Bronchial epithelial cell (primary cell): ENCODE measurements around the gene FRMD4A. TPM values are rescaled to one million over a fixed set of nuclear protein-coding genes. Genes with fewer than 3 reads are reported as not detected.

Experiments
- DNase-seq: peaks from one replicate; pipeline ENCODE4 v3.0.0-alpha.2; 2010; ENCODE audit warnings: low read depth
- FAIRE-seq: peaks from 2 replicates; lab custom pipeline; 2011; peaks lifted over from hg19 to GRCh38; lab: Jason Lieb, UNC
- H3K27me3 ChIP-seq: 2 replicates; pipeline ENCODE4 v1.5.1; 2011; ENCODE audit warnings: low read length; ENCODE audit not compliant: control insufficient read depth, insufficient read depth
- H3K36me3 ChIP-seq: 2 replicates; pipeline ENCODE4 v1.5.1; 2011; ENCODE audit warnings: low read length; ENCODE audit not compliant: control insufficient read depth, insufficient read depth
- H3K4me3 ChIP-seq: 2 replicates; pipeline ENCODE4 v1.5.1; 2011; ENCODE audit warnings: mild to moderate bottlenecking, low read depth, low read length, control low read depth
- total RNA-seq: library from RNA; depleted of rRNA; stranded (reverse); fragments of >200 nt; gene quantifications from 2 replicates; pipeline ENCODE4 v1.2.1, GENCODE V29; 2014
- TF ChIP-seq, protein P1 (sequence below): IDR thresholded peaks from 2 replicates; pipeline ENCODE4 v1.5.1; 2011; ENCODE audit warnings: mild to moderate bottlenecking, moderate library complexity, low read length, control low read depth, inconsistent platforms; ENCODE audit not compliant: insufficient read depth, severe bottlenecking

The FRMD4A gene
- total RNA-seq, 1 donor from 2014 or later = 3.2 TPM

DNA sequence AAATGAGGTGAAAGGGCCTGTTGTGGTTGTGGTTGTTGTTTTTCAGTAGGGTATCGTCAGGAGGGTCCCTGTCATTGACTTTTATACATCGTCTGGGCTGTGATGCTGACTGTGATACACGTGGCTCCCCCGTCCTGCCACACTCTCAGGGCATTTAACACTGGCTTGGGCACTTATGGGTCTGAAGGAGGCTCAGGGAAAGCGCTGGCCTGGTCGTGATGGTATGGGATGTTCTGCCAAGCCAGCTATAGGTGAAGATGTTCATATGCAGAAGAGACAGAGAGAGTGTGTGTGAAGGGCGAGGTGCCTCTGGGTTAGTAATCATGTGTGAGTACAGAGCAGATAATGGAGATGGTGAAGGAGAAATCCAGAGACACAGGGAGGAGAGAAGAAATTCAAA is 585.5 kb downstream of the FRMD4A start:
- Histone ChIP-seq H3K4me3 (no peak overlapping the region), H3K27me3 (no peaks in the 10 kb centered on the region), H3K36me3 (no peaks in the 10 kb centered on the region)
- TF ChIP-seq, protein P1, sequence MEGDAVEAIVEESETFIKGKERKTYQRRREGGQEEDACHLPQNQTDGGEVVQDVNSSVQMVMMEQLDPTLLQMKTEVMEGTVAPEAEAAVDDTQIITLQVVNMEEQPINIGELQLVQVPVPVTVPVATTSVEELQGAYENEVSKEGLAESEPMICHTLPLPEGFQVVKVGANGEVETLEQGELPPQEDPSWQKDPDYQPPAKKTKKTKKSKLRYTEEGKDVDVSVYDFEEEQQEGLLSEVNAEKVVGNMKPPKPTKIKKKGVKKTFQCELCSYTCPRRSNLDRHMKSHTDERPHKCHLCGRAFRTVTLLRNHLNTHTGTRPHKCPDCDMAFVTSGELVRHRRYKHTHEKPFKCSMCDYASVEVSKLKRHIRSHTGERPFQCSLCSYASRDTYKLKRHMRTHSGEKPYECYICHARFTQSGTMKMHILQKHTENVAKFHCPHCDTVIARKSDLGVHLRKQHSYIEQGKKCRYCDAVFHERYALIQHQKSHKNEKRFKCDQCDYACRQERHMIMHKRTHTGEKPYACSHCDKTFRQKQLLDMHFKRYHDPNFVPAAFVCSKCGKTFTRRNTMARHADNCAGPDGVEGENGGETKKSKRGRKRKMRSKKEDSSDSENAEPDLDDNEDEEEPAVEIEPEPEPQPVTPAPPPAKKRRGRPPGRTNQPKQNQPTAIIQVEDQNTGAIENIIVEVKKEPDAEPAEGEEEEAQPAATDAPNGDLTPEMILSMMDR = no peak
- DNase-seq (no peak), FAIRE-seq (no peak)

GRCh38 chr10:13743963-13744362 is 586.8 kb downstream of the FRMD4A start:
- TF ChIP-seq, protein P1 = no peak
- no peak for FAIRE-seq

DNA sequence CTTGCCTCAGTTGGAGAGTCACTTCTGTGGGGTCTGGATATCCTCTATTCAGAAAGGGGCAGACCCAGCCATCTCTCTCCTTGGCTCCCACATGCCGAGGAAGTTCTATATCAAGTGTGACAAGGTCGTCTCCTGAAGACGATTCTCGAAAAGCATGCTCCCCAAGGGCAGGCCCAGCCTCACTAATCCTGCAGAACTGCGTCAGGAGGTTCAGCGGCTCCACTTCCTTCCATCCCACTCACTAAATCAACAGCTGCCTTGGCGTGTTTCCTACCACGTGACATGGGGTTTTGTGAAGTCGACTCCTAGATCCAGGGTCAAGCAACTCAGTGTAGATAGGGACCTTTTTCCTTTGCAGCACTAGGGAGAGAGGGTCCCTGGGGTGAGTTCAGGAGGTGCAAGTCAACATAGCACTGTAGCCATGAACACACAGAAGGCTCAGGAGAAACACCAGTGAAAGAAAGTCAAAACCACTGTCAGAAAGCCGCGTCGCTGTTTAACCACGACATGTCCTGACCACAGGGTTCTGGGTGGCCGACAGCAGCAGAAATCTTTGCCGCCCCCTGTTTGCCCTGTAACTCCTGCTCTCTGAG is 587.5 kb downstream of the FRMD4A start:
- Histone ChIP-seq H3K4me3 (no peak overlapping the region), H3K27me3 (no peaks in the 10 kb centered on the region), H3K36me3 (no peaks in the 10 kb centered on the region)
- no peak for FAIRE-seq
- no peak for DNase-seq
- TF ChIP-seq, protein P1 = no peak

More at GRCh38 chr10:13743963-13744362, 586.8 kb downstream of the FRMD4A start:
- Histone ChIP-seq H3K27me3 (no peaks in the 10 kb centered on the region), H3K4me3 (no peak overlapping the region), H3K36me3 (no peaks in the 10 kb centered on the region)
- DNase-seq = no peak

- Histone ChIP-seq H3K36me3 (no peaks in the 10 kb centered on the region), H3K4me3 (no peak overlapping the region), H3K27me3 (no peaks in the 10 kb centered on the region)
- DNase-seq (no peak), FAIRE-seq (no peak)
- TF ChIP-seq, protein P1 = no peak
These were observed 589.3 kb downstream of the FRMD4A start for GRCh38 chr10:13741438-13741837.

- H3K27me3 ChIP-seq = no peaks in the 10 kb centered on the region
- no peak for FAIRE-seq
- H3K36me3 ChIP-seq = no peaks in the 10 kb centered on the region
- no peak overlapping the region for H3K4me3 ChIP-seq
- TF ChIP-seq, protein P1 = no peak
- no peak for DNase-seq
These were observed 590.3 kb downstream of the FRMD4A start for GRCh38 chr10:13740461-13740860.

GRCh38 chr10:13739183-13739582 is 591.5 kb downstream of the FRMD4A start:
- DNase-seq (no peak), FAIRE-seq (no peak)
- TF ChIP-seq, protein P1 = no peak
- no peaks in the 10 kb centered on the region for H3K36me3 ChIP-seq
- H3K4me3 ChIP-seq = no peak overlapping the region
- no peaks in the 10 kb centered on the region for H3K27me3 ChIP-seq
